NCI-H82 (cell line): ENCODE results near the gene CNTNAP5.

Experiments used
- DNase-seq: peaks from one replicate; lab custom pipeline; 2025; lab: John Stamatoyannopoulos, UW

The CNTNAP5 gene

DNA sequence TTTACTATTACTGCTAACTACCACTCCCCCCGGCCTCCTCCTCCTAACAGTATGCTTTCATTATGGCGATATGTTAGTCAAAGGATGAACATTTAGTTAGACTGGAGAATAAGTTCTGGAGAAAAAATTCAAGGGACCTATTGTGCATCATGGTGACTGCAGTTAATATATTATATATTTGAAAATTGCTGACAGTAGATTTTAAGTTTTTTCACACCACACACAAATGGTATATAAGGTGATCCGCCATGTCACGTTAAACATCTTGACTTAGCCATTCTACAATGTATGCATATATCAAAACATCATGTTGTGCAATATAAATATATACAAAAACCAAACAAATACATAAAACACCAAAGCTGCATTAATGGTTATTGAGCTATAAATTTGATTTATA, 873.7 kb downstream of the CNTNAP5 start:
- no peak for DNase-seq

DNA sequence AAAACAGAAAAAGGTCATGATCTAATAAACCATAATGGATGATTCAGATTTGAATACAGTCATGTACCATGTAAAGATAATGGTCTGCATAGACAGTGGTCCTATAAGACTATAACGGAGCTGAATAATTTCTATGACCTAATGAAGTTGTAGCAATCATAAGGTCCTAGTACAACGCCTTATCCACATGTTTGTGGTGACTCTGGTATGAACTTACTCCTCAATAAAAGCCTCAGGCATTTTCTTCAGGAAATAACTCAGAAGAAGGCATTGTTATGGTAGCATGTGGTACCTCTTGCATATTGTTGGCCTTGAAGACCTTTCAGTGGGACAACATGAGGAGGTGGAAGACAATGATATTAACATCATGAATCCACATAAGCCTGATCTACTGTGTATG, 883.3 kb downstream of the CNTNAP5 start:
- DNase-seq = no peak

- DNase-seq = no peak
Measured at GRCh38 chr2:124911560-124911959, 886.5 kb downstream of the CNTNAP5 start.

DNA sequence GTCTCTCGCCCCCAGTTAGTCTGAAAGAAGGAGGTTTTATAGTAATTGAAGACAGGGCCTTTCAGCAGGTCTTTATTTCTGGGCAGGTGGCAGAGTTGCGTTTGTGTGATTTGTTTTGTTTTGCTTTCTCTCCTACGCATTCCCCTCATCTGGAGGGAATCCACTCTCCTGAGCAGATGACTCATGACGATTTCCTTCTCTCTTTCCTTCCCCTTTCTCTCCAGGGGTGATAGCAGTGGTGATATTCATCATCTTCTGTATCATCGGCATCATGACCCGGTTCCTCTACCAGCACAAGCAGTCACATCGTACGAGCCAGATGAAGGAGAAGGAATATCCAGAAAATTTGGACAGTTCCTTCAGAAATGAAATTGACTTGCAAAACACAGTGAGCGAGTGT, 888.8 kb downstream of the CNTNAP5 start:
- DNase-seq = no peak

- DNase-seq = no peak
Measured at GRCh38 chr2:124915567-124915966, 890.5 kb downstream of the CNTNAP5 start.

DNA sequence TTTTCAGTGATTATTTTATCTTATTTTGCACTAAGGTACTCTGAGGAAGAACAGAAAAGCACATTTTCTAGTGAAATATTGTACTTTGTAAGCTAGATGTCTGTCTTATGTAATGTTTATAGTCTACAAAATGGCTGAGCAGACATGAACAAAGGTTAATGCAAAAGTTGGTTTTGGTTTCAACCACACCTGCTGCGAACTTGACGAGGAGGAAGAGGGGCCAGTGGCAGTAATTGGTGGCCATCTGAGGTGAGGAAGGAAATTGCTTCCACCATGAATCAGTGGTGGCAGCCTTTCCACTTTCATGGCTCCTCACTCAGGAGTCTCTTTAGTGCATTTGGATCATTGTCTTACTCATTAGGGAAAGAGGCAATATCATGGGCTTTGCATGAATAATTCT, 894.2 kb downstream of the CNTNAP5 start:
- DNase-seq = no peak

DNA sequence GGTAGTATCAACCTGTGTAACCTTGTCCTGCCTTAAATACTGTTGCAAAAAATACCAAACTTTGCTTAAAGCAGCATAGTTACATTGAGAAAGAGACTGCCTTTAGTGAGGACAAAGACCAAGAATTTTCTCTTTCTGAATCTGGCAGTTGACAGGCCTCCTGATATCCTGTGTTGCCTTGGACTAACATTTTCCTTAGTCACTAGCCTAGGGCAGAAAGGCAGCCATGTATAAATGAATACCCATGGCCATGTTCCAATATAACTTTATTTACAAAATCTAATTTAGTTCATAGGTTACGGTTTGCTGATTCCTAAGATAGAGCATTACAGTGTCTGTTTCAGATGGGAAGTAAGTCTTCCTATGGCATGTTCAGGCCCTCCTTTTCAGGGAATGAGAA, 895.4 kb downstream of the CNTNAP5 start:
- DNase-seq = no peak

DNA sequence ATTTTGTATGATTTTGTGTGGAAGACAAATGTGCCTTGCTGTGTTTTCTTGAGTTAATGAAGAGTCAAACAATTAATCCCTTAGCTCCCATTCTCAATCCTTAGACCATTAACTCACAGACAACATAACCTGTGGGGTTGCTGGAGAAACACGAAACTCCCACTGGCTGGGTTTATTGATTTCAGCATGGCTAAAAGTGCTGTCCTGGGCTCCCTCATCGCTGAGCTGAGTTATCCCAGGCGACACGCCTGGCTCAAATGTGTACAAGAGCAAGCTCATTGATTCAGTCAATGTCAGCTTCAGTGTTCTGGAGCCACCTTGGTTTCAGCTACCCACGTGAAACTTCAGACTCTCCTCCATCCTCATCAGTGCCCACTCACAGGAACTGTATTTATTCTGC, 896.1 kb downstream of the CNTNAP5 start:
- DNase-seq = no peak

- no peak for DNase-seq
Measured at GRCh38 chr2:124923097-124923496, 898.0 kb downstream of the CNTNAP5 start.

DNA sequence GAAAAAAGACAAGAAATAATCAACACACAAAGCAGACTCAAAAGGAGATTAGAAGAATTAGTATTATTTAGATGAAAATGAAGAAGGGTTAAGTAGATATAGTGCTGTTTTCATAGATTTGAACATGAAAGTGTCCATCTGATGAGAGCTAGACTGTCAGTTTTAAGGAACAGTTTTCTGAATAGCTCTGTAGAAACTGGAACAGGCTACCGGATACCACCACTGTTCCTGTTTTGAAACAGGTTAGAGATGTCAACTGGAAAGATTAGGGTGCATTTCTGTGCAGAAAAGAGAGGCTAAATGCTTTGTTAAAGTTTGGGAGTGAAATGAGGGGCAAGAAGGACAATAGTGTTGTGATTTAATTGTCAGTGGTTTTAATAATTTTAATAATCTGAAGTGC, 908.8 kb downstream of the CNTNAP5 start:
- no peak for DNase-seq

DNA sequence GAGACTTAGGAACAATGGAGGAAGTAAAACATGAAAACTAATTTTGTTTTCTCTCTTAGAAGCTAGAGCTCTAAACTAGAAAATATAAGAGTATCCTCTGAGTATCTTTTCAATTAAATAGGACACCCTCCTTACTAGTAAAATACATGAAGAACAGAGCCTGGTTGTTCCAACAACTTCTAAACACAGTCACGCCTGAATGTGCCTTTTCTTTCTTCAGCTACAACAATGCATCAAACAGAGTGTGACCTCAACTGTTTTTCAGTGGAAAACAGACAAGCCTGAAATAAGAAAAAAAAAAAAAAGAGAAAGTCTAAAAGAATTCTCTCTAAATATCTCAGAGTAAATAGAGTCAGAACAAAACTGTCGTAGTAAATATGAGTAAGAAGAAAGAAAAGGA, 928.8 kb downstream of the CNTNAP5 start:
- no peak for DNase-seq

- DNase-seq = no peak
Measured at GRCh38 chr2:124959581-124959980, 934.5 kb downstream of the CNTNAP5 start.

- DNase-seq = no peak
Measured at GRCh38 chr2:124961132-124961531, 936.0 kb downstream of the CNTNAP5 start.
